ENCODE results near the gene ERBB4.

The ERBB4 gene

DNA sequence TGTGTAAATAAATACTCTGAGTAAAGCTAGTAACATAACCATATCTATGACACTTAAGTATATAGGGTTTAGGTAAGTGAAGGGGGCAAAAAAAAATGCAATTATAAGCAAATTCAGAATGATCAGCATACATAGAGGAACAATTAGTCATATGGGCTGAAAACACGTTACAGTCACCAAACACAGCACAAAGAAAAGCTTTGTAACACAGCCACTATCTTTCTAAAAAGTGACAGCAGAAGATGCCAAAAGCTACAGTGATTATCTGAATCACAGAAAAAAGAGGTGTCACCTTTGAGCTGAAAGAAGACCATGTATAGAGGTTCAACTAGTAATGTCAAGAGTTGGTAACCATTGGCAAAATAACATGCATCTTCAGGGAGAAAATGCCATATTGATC, 115.5 kb downstream of the ERBB4 start:
- no peaks in the 10 kb centered on the region for H3K4me1 ChIP-seq (ENCODE audit: low read length)
- no peaks in the 10 kb centered on the region for H3K27me3 ChIP-seq (replicated peaks; ENCODE audit: insufficient read depth, low read length)
- no peaks in the 10 kb centered on the region for H3K79me2 ChIP-seq (ENCODE audit: low read length)
- H3K27ac ChIP-seq (ENCODE audit: low read length) = no peak overlapping the region
- no peak overlapping the region for H3K9ac ChIP-seq (ENCODE audit: low read length)
- H2AFZ ChIP-seq (ENCODE audit: low read length) = no peak overlapping the region
- no peaks in the 10 kb centered on the region for H4K20me1 ChIP-seq (ENCODE audit: insufficient read depth, low read length)
- DNase-seq = no peak
- H3F3A ChIP-seq (ENCODE audit: insufficient read depth, low read length) = no peaks in the 10 kb centered on the region
- TF ChIP-seq EZH2 (optimal IDR thresholded peaks at IDR 0.05; ENCODE audit: low read depth, low read length) (no peak), EZH2phosphoT487 (IDR thresholded peaks at IDR 0.05; ENCODE audit: low read length) (no peak)
- TF ChIP-seq, protein P1, sequence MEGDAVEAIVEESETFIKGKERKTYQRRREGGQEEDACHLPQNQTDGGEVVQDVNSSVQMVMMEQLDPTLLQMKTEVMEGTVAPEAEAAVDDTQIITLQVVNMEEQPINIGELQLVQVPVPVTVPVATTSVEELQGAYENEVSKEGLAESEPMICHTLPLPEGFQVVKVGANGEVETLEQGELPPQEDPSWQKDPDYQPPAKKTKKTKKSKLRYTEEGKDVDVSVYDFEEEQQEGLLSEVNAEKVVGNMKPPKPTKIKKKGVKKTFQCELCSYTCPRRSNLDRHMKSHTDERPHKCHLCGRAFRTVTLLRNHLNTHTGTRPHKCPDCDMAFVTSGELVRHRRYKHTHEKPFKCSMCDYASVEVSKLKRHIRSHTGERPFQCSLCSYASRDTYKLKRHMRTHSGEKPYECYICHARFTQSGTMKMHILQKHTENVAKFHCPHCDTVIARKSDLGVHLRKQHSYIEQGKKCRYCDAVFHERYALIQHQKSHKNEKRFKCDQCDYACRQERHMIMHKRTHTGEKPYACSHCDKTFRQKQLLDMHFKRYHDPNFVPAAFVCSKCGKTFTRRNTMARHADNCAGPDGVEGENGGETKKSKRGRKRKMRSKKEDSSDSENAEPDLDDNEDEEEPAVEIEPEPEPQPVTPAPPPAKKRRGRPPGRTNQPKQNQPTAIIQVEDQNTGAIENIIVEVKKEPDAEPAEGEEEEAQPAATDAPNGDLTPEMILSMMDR (IDR thresholded peaks at IDR 0.05; ENCODE audit: low read length) = no peak
- H3K9me3 ChIP-seq (replicated peaks; ENCODE audit: insufficient read depth, low read length) = no peaks in the 10 kb centered on the region
- H3K9me2 ChIP-seq (replicated peaks; ENCODE audit: insufficient read depth, low read length) = no peaks in the 10 kb centered on the region
- no peak overlapping the region for H3K4me3 ChIP-seq (ENCODE audit: low read length)
- H3K36me3 ChIP-seq (replicated peaks; ENCODE audit: insufficient read depth, low read length) = no peaks in the 10 kb centered on the region
- H3K4me2 ChIP-seq (ENCODE audit: low read depth, low read length) = no peak overlapping the region

DNA sequence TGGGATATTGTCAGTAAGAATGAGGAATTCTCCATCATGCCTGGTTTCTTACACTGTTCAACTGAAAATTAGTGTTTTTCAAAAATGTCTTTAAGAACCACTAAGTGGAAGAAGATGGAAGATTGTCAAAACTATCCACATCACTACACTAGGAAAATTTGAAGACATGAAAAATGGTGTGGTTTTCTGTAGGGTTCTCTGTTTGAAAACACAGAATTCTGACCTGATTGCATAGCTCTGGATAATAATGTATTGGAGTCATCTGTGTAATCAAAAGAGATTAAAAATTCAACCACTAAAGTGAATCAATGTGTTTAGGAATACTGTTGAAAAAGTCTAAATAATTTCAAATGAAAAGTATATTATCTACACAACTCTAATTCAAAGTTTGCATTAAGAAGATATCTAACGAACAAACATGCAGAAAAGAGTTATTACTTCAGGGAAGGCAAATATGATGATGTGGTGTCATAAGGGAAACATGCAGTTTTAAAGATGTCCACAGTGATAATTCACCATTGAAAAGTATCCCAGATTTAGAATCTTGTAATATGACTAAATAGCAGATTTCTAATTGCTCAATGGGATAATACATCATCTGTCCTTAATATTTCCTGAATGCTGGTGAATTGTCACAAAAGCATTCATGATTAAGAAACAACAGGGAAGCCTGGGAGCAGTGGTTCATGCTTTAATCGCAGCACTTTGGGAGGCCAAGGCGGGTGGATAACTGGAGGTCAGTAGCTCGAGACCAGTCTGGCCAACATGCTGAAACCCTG, 116.9 kb downstream of the ERBB4 start:
- Histone ChIP-seq H3K27ac (ENCODE audit: low read length) (no peak overlapping the region), H3K9ac (ENCODE audit: low read length) (no peak overlapping the region), H3K27me3 (replicated peaks; ENCODE audit: insufficient read depth, low read length) (no peaks in the 10 kb centered on the region), H2AFZ (ENCODE audit: low read length) (no peak overlapping the region), H3K36me3 (replicated peaks; ENCODE audit: insufficient read depth, low read length) (no peaks in the 10 kb centered on the region), H3K9me2 (replicated peaks; ENCODE audit: insufficient read depth, low read length) (no peaks in the 10 kb centered on the region), H3K79me2 (ENCODE audit: low read length) (no peaks in the 10 kb centered on the region), H3K9me3 (replicated peaks; ENCODE audit: insufficient read depth, low read length) (no peaks in the 10 kb centered on the region), H3F3A (ENCODE audit: insufficient read depth, low read length) (no peaks in the 10 kb centered on the region), H3K4me3 (ENCODE audit: low read length) (no peak overlapping the region), H3K4me1 (ENCODE audit: low read length) (no peaks in the 10 kb centered on the region), H3K4me2 (ENCODE audit: low read depth, low read length) (no peak overlapping the region), H4K20me1 (ENCODE audit: insufficient read depth, low read length) (no peaks in the 10 kb centered on the region)
- TF ChIP-seq EZH2 (optimal IDR thresholded peaks at IDR 0.05; ENCODE audit: low read depth, low read length) (no peak), EZH2phosphoT487 (IDR thresholded peaks at IDR 0.05; ENCODE audit: low read length) (no peak)
- TF ChIP-seq, protein P1 (IDR thresholded peaks at IDR 0.05; ENCODE audit: low read length) = no peak
- DNase-seq = no peak

DNA sequence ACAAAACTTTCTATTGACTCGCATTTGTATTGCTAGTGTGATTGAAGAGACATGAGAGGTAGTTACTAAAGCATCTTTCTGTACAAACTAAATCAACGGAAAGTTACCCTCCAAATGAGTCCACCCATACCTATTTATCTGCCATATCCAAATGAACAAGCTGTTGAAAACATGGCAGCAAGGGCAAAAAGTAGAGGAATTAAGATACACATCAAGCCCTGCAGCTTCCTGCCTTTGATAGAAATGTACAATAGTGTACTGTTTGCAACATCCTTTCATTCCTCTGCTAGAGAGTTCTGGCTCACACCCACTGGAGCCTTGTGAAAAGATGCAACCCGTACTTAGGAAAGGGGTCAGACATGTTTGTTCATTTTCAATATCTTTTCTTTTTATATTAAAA, 122.5 kb downstream of the ERBB4 start:
- H3K36me3 ChIP-seq (replicated peaks; ENCODE audit: insufficient read depth, low read length) = no peaks in the 10 kb centered on the region
- H3F3A ChIP-seq (ENCODE audit: insufficient read depth, low read length) = no peaks in the 10 kb centered on the region
- no peaks in the 10 kb centered on the region for H3K9me3 ChIP-seq (replicated peaks; ENCODE audit: insufficient read depth, low read length)
- H3K79me2 ChIP-seq (ENCODE audit: low read length) = no peaks in the 10 kb centered on the region
- H3K9ac ChIP-seq (ENCODE audit: low read length) = no peak overlapping the region
- H3K27ac ChIP-seq (ENCODE audit: low read length) = no peak overlapping the region
- no peak overlapping the region for H2AFZ ChIP-seq (ENCODE audit: low read length)
- DNase-seq = no peak
- H3K4me2 ChIP-seq (ENCODE audit: low read depth, low read length) = no peak overlapping the region
- H3K4me1 ChIP-seq (ENCODE audit: low read length) = no peaks in the 10 kb centered on the region
- no peaks in the 10 kb centered on the region for H4K20me1 ChIP-seq (ENCODE audit: insufficient read depth, low read length)
- TF ChIP-seq EZH2phosphoT487 (IDR thresholded peaks at IDR 0.05; ENCODE audit: low read length) (no peak), EZH2 (optimal IDR thresholded peaks at IDR 0.05; ENCODE audit: low read depth, low read length) (no peak)
- no peak overlapping the region for H3K4me3 ChIP-seq (ENCODE audit: low read length)
- H3K27me3 ChIP-seq (replicated peaks; ENCODE audit: insufficient read depth, low read length) = no peaks in the 10 kb centered on the region
- no peaks in the 10 kb centered on the region for H3K9me2 ChIP-seq (replicated peaks; ENCODE audit: insufficient read depth, low read length)

DNA sequence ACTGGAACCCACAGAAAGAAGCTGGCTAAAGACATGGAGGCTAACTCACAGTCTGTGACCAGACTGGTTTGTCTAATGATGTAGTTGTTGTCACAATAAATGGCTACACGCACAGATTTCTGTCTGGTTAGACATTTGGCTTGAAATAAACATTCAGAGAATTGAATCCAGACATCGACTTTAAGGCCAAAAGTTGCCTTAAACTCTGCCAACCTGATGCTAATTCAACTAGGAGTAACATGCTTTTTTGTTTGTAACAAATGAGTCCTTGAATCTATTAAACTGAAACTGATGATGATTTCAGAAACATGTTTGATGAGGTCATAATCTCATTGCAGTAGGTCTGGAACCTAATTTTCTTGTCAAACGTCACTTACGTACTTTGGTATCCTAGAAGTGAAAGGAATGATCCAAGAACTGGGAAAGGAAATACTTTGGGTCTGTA, 123.8 kb downstream of the ERBB4 start:
- Histone ChIP-seq H3K4me2 (ENCODE audit: low read depth, low read length) (no peak overlapping the region), H3K9ac (ENCODE audit: low read length) (no peak overlapping the region), H3K4me1 (ENCODE audit: low read length) (no peaks in the 10 kb centered on the region), H3K9me2 (replicated peaks; ENCODE audit: insufficient read depth, low read length) (no peaks in the 10 kb centered on the region), H2AFZ (ENCODE audit: low read length) (no peak overlapping the region), H4K20me1 (ENCODE audit: insufficient read depth, low read length) (no peaks in the 10 kb centered on the region), H3K9me3 (replicated peaks; ENCODE audit: insufficient read depth, low read length) (no peaks in the 10 kb centered on the region), H3K27ac (ENCODE audit: low read length) (no peak overlapping the region), H3K27me3 (replicated peaks; ENCODE audit: insufficient read depth, low read length) (no peaks in the 10 kb centered on the region), H3F3A (ENCODE audit: insufficient read depth, low read length) (no peaks in the 10 kb centered on the region), H3K79me2 (ENCODE audit: low read length) (no peaks in the 10 kb centered on the region), H3K36me3 (replicated peaks; ENCODE audit: insufficient read depth, low read length) (no peaks in the 10 kb centered on the region), H3K4me3 (ENCODE audit: low read length) (no peak overlapping the region)
- no peak for DNase-seq
- TF ChIP-seq, protein P1 (IDR thresholded peaks at IDR 0.05; ENCODE audit: low read length) = no peak
- TF ChIP-seq EZH2phosphoT487 (IDR thresholded peaks at IDR 0.05; ENCODE audit: low read length) (no peak), EZH2 (optimal IDR thresholded peaks at IDR 0.05; ENCODE audit: low read depth, low read length) (no peak)

Measured in MM.1S (cell line).